A673 (cell line): Measurements from ENCODE around the gene WDR43.

Experiments used
- CTCF ChIP-seq: fragments of 300-800, 200-600 bp; sonication (generic); conservative IDR thresholded peaks from 2 replicates; pipeline ENCODE4 v1.5.1; 2017; ENCODE audit warnings: low read depth, mild to moderate bottlenecking, antibody characterized with exemption, low read length, moderate library complexity, mixed read lengths
- EZH2 ChIP-seq: fragments of 200-600 bp; sonication (generic); IDR thresholded peaks from 2 replicates; pipeline ENCODE4 v1.6.1; 2017; ENCODE audit warnings: borderline replicate concordance, low read depth, mild to moderate bottlenecking, mixed read lengths, antibody characterized with exemption, low read length; ENCODE audit not compliant: poor library complexity, severe bottlenecking

GRCh38 chr2:28975671-28976070 is 81.2 kb downstream of the WDR43 start:
- TF ChIP-seq CTCF (no peak), EZH2 (no peak)
